ENCODE data around the gene CD300LG. TPM values are rescaled to one million over a fixed set of nuclear protein-coding genes. Genes with fewer than 3 reads are reported as not detected.

Gene CD300LG
- total and polyA plus RNA-seq, 2 experiments from 2014 or later, result not detected

DNA sequence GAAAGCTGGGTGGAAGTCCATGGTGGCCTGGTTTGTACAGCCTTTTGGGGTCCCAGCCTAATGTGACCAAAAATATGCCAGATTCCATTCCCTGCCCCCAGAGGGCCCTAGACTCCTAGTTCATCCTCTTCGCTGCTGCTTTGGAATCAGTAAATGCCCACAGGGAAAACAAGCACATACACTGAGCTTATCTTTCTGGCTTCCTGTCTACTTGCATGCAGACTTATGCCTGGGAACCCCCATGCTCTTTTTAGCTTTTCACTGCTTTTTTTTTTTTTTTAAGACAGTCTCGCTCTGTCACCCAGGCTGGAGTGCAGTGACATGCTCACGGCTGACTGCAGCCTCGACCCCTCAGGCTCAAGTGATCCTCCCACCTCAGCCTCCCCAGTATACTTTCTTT is 6.2 kb upstream of the CD300LG start:
- peaks cover 8% of the 10 kb centered on the region for H3K4me1 Mint-ChIP-seq
- ATAC-seq (peak; percentile 72), DNase-seq (ENCODE audit: low spot score) (peak; percentile 46)
- H3K9me2 ChIP-seq (ENCODE audit: insufficient read depth), result no peaks in the 10 kb centered on the region
- H3K27me3 ChIP-seq (ENCODE audit: insufficient read depth), result no peaks in the 10 kb centered on the region
- no peak overlapping the region for H2AFZ ChIP-seq
- H3K4me1 ChIP-seq (ENCODE audit: insufficient read depth), result no peaks in the 10 kb centered on the region
- H3K9me3 Mint-ChIP-seq, result no peaks in the 10 kb centered on the region
- H3F3A ChIP-seq (replicated peaks; ENCODE audit: low read depth), result no peaks in the 10 kb centered on the region
- H3K27ac ChIP-seq (ENCODE audit: low read depth), result no peak overlapping the region
- H3K4me2 ChIP-seq, result no peak overlapping the region
- no peak overlapping the region for H3K27ac Mint-ChIP-seq
- no peaks in the 10 kb centered on the region for H3K36me3 ChIP-seq (ENCODE audit: insufficient read depth)
- no peaks in the 10 kb centered on the region for H3K79me2 ChIP-seq (replicated peaks; ENCODE audit: insufficient read depth)
- H3K36me3 Mint-ChIP-seq (ENCODE audit: low read depth), result no peaks in the 10 kb centered on the region
- H4K20me1 ChIP-seq (replicated peaks; ENCODE audit: insufficient read depth), result no peaks in the 10 kb centered on the region
- H3K4me3 ChIP-seq, result no peak overlapping the region
- TF ChIP-seq ZNF331 (CRISPR knock-in tag; IDR thresholded peaks at IDR 0.05; ENCODE audit: low read depth), result no peak
- TF ChIP-seq, protein P1, sequence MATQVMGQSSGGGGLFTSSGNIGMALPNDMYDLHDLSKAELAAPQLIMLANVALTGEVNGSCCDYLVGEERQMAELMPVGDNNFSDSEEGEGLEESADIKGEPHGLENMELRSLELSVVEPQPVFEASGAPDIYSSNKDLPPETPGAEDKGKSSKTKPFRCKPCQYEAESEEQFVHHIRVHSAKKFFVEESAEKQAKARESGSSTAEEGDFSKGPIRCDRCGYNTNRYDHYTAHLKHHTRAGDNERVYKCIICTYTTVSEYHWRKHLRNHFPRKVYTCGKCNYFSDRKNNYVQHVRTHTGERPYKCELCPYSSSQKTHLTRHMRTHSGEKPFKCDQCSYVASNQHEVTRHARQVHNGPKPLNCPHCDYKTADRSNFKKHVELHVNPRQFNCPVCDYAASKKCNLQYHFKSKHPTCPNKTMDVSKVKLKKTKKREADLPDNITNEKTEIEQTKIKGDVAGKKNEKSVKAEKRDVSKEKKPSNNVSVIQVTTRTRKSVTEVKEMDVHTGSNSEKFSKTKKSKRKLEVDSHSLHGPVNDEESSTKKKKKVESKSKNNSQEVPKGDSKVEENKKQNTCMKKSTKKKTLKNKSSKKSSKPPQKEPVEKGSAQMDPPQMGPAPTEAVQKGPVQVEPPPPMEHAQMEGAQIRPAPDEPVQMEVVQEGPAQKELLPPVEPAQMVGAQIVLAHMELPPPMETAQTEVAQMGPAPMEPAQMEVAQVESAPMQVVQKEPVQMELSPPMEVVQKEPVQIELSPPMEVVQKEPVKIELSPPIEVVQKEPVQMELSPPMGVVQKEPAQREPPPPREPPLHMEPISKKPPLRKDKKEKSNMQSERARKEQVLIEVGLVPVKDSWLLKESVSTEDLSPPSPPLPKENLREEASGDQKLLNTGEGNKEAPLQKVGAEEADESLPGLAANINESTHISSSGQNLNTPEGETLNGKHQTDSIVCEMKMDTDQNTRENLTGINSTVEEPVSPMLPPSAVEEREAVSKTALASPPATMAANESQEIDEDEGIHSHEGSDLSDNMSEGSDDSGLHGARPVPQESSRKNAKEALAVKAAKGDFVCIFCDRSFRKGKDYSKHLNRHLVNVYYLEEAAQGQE (IDR thresholded peaks at IDR 0.05; ENCODE audit: unreplicated experiment), result no peak
- TF ChIP-seq, protein P2, sequence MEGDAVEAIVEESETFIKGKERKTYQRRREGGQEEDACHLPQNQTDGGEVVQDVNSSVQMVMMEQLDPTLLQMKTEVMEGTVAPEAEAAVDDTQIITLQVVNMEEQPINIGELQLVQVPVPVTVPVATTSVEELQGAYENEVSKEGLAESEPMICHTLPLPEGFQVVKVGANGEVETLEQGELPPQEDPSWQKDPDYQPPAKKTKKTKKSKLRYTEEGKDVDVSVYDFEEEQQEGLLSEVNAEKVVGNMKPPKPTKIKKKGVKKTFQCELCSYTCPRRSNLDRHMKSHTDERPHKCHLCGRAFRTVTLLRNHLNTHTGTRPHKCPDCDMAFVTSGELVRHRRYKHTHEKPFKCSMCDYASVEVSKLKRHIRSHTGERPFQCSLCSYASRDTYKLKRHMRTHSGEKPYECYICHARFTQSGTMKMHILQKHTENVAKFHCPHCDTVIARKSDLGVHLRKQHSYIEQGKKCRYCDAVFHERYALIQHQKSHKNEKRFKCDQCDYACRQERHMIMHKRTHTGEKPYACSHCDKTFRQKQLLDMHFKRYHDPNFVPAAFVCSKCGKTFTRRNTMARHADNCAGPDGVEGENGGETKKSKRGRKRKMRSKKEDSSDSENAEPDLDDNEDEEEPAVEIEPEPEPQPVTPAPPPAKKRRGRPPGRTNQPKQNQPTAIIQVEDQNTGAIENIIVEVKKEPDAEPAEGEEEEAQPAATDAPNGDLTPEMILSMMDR (conservative IDR thresholded peaks at IDR 0.05; ENCODE audit: low read depth in 2 of 2), result peak; percentile 47 to 63
- H3K4me3 Mint-ChIP-seq, result no peak overlapping the region
- H3K27me3 Mint-ChIP-seq (ENCODE audit: insufficient read depth, low read depth, poor library complexity), result peaks cover 6% of the 10 kb centered on the region

DNA sequence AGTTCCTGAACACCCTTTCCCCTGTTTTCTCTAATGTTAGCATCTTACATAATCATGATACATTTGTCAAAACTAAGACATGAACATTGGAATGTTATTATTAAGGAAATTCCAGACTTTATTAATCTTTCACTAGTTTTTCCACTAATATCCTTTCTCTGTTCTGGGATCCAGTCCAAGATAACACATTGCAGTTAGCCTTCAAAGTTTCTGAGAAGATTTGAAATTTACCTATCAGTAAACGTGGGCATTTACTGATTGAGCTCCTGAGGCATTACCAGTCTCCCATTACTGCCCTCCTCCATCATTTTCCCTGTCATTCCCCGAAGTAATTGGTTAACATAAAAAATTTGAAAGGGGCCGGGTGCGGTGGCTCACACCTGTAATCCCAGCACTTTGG is 5.7 kb upstream of the CD300LG start:
- H3K4me3 Mint-ChIP-seq, result no peak overlapping the region
- H3K27me3 ChIP-seq (ENCODE audit: insufficient read depth), result no peaks in the 10 kb centered on the region
- no peak overlapping the region for H3K27ac ChIP-seq (ENCODE audit: low read depth)
- H3F3A ChIP-seq (replicated peaks; ENCODE audit: low read depth), result no peaks in the 10 kb centered on the region
- no peak overlapping the region for H3K4me2 ChIP-seq
- H3K9me2 ChIP-seq (ENCODE audit: insufficient read depth), result no peaks in the 10 kb centered on the region
- peaks cover 13% of the 10 kb centered on the region for H3K4me1 Mint-ChIP-seq
- peaks cover 6% of the 10 kb centered on the region for H3K27me3 Mint-ChIP-seq (ENCODE audit: insufficient read depth, low read depth, poor library complexity)
- no peak for DNase-seq (ENCODE audit: low spot score)
- H3K4me3 ChIP-seq, result no peak overlapping the region
- H3K36me3 Mint-ChIP-seq (ENCODE audit: low read depth), result no peaks in the 10 kb centered on the region
- no peak overlapping the region for H2AFZ ChIP-seq
- H3K36me3 ChIP-seq (ENCODE audit: insufficient read depth), result no peaks in the 10 kb centered on the region
- H3K79me2 ChIP-seq (replicated peaks; ENCODE audit: insufficient read depth), result no peaks in the 10 kb centered on the region
- no peak overlapping the region for H3K27ac Mint-ChIP-seq
- H3K9me3 Mint-ChIP-seq, result no peaks in the 10 kb centered on the region
- no peaks in the 10 kb centered on the region for H3K4me1 ChIP-seq (ENCODE audit: insufficient read depth)
- ATAC-seq, result no peak
- no peaks in the 10 kb centered on the region for H4K20me1 ChIP-seq (replicated peaks; ENCODE audit: insufficient read depth)
- TF ChIP-seq, protein P3, sequence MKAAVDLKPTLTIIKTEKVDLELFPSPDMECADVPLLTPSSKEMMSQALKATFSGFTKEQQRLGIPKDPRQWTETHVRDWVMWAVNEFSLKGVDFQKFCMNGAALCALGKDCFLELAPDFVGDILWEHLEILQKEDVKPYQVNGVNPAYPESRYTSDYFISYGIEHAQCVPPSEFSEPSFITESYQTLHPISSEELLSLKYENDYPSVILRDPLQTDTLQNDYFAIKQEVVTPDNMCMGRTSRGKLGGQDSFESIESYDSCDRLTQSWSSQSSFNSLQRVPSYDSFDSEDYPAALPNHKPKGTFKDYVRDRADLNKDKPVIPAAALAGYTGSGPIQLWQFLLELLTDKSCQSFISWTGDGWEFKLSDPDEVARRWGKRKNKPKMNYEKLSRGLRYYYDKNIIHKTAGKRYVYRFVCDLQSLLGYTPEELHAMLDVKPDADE (IDR thresholded peaks at IDR 0.05), result no peak
- no peak for TF ChIP-seq ZNF331 (CRISPR knock-in tag; IDR thresholded peaks at IDR 0.05; ENCODE audit: low read depth)
- TF ChIP-seq NANOG (IDR thresholded peaks at IDR 0.05; ENCODE audit: borderline replicate concordance), result no peak
- TF ChIP-seq, protein P4, sequence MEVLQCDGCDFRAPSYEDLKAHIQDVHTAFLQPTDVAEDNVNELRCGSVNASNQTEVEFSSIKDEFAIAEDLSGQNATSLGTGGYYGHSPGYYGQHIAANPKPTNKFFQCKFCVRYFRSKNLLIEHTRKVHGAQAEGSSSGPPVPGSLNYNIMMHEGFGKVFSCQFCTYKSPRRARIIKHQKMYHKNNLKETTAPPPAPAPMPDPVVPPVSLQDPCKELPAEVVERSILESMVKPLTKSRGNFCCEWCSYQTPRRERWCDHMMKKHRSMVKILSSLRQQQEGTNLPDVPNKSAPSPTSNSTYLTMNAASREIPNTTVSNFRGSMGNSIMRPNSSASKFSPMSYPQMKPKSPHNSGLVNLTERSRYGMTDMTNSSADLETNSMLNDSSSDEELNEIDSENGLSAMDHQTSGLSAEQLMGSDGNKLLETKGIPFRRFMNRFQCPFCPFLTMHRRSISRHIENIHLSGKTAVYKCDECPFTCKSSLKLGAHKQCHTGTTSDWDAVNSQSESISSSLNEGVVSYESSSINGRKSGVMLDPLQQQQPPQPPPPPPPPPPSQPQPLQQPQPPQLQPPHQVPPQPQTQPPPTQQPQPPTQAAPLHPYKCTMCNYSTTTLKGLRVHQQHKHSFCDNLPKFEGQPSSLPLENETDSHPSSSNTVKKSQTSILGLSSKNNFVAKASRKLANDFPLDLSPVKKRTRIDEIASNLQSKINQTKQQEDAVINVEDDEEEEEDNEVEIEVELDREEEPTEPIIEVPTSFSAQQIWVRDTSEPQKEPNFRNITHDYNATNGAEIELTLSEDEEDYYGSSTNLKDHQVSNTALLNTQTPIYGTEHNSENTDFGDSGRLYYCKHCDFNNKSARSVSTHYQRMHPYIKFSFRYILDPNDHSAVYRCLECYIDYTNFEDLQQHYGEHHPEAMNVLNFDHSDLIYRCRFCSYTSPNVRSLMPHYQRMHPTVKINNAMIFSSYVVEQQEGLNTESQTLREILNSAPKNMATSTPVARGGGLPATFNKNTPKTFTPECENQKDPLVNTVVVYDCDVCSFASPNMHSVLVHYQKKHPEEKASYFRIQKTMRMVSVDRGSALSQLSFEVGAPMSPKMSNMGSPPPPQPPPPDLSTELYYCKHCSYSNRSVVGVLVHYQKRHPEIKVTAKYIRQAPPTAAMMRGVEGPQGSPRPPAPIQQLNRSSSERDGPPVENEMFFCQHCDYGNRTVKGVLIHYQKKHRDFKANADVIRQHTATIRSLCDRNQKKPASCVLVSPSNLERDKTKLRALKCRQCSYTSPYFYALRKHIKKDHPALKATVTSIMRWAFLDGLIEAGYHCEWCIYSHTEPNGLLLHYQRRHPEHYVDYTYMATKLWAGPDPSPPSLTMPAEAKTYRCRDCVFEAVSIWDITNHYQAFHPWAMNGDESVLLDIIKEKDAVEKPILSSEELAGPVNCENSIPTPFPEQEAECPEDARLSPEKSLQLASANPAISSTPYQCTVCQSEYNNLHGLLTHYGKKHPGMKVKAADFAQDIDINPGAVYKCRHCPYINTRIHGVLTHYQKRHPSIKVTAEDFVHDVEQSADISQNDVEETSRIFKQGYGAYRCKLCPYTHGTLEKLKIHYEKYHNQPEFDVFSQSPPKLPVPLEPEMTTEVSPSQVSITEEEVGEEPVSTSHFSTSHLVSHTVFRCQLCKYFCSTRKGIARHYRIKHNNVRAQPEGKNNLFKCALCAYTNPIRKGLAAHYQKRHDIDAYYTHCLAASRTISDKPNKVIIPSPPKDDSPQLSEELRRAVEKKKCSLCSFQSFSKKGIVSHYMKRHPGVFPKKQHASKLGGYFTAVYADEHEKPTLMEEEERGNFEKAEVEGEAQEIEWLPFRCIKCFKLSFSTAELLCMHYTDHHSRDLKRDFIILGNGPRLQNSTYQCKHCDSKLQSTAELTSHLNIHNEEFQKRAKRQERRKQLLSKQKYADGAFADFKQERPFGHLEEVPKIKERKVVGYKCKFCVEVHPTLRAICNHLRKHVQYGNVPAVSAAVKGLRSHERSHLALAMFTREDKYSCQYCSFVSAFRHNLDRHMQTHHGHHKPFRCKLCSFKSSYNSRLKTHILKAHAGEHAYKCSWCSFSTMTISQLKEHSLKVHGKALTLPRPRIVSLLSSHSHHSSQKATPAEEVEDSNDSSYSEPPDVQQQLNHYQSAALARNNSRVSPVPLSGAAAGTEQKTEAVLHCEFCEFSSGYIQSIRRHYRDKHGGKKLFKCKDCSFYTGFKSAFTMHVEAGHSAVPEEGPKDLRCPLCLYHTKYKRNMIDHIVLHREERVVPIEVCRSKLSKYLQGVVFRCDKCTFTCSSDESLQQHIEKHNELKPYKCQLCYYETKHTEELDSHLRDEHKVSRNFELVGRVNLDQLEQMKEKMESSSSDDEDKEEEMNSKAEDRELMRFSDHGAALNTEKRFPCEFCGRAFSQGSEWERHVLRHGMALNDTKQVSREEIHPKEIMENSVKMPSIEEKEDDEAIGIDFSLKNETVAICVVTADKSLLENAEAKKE (CRISPR knock-in tag; IDR thresholded peaks at IDR 0.05), result no peak
- TF ChIP-seq, protein P2 (conservative IDR thresholded peaks at IDR 0.05; ENCODE audit: low read depth in 2 of 2), result no peak

Measured in GM23338 (cell line).